Mesendoderm (in vitro differentiated cells): ENCODE measurements around the gene PRR36.

Source experiments
- DNase-seq: peaks from one replicate; pipeline ENCODE4 v3.0.0; 2013
- H2AK5ac ChIP-seq: 2 replicates; pipeline ENCODE4 v1.6.1; 2013; ENCODE audit warnings: low read length, inconsistent platforms
- H2BK120ac ChIP-seq: 2 replicates; pipeline ENCODE4 v1.6.1; 2013; ENCODE audit warnings: low read depth, mild to moderate bottlenecking, low read length, moderate library complexity, mixed read lengths
- H2BK15ac ChIP-seq: replicated peaks from 2 replicates; pipeline ENCODE4 v1.6.1; 2013; ENCODE audit warnings: low read depth, mild to moderate bottlenecking, moderate library complexity
- H2BK5ac ChIP-seq: 2 replicates; pipeline ENCODE4 v1.6.1; 2013; ENCODE audit warnings: low read length, inconsistent platforms
- H3K18ac ChIP-seq: 2 replicates; pipeline ENCODE4 v1.6.1; 2013; ENCODE audit warnings: mild to moderate bottlenecking, low read length, mixed read lengths
- H3K23ac ChIP-seq: one replicate; pipeline ENCODE4 v1.6.1; 2013; ENCODE audit warnings: low read length
- H3K27ac ChIP-seq: 2 replicates; pipeline ENCODE4 v1.5.1; 2013; ENCODE audit warnings: low read depth, mild to moderate bottlenecking, inconsistent platforms, low read length, moderate library complexity
- H3K27me3 ChIP-seq: 2 replicates; pipeline ENCODE4 v1.6.1; 2013; ENCODE audit warnings: low read length, control low read depth, mild to moderate bottlenecking, inconsistent platforms; ENCODE audit not compliant: insufficient read depth, poor library complexity
- H3K36me3 ChIP-seq: 2 replicates; pipeline ENCODE4 v1.6.1; 2013; ENCODE audit warnings: low read length, inconsistent platforms; ENCODE audit not compliant: control insufficient read depth, insufficient read depth
- H3K4ac ChIP-seq: one replicate; pipeline ENCODE4 v1.6.1; 2013; ENCODE audit warnings: low read depth, mild to moderate bottlenecking, low read length, moderate library complexity
- H3K4me1 ChIP-seq: 2 replicates; pipeline ENCODE4 v1.6.1; 2013; ENCODE audit warnings: low read depth, low read length, inconsistent platforms; ENCODE audit not compliant: control insufficient read depth
- H3K4me2 ChIP-seq: 2 replicates; pipeline ENCODE4 v1.6.1; 2013; ENCODE audit warnings: low read length
- H3K4me3 ChIP-seq: 2 replicates; pipeline ENCODE4 v1.5.1; 2013; ENCODE audit warnings: mild to moderate bottlenecking, low read length
- H3K56ac ChIP-seq: one replicate; pipeline ENCODE4 v1.6.1; 2013; ENCODE audit warnings: low read length
- H3K79me1 ChIP-seq: 2 replicates; pipeline ENCODE4 v1.6.1; 2013; ENCODE audit warnings: low read length, inconsistent platforms
- H3K79me2 ChIP-seq: 2 replicates; pipeline ENCODE4 v1.6.1; 2013; ENCODE audit warnings: mild to moderate bottlenecking, low read length; ENCODE audit not compliant: control insufficient read depth, insufficient read depth
- H3K9ac ChIP-seq: 2 replicates; pipeline ENCODE4 v1.6.1; 2013; ENCODE audit warnings: low read length, inconsistent platforms
- H4K5ac ChIP-seq: one replicate; pipeline ENCODE4 v1.6.1; 2013; ENCODE audit warnings: low read length
- H4K8ac ChIP-seq: one replicate; pipeline ENCODE4 v1.6.1; 2013; ENCODE audit warnings: low read depth, mild to moderate bottlenecking, control low read depth, low read length, moderate library complexity
- WGBS: extraction: QIAGEN DNeasy Blood & Tissue Kit; methylation state at CpG from one replicate; pipeline ENCODE4 v1.1.7; 2013; ENCODE audit warnings: low lambda C conversion rate, missing lambda C conversion rate; ENCODE audit not compliant: insufficient coverage; ENCODE audit errors: extremely low coverage; 5-methylcytosine and 5-hydroxymethylcytosine counted together

PRR36 gene

GRCh38 chr19:7914099-7914498, 39.9 kb upstream of the PRR36 start:
- Histone ChIP-seq H2AK5ac (no peak overlapping the region), H3K36me3 (peaks cover 3% of the 10 kb centered on the region), H3K4me2 (no peak overlapping the region), H3K4me1 (no peaks in the 10 kb centered on the region), H3K79me2 (no peaks in the 10 kb centered on the region), H3K18ac (no peak overlapping the region), H3K9ac (no peak overlapping the region), H4K5ac (no peak overlapping the region), H3K27me3 (peaks cover 19% of the 10 kb centered on the region), H3K79me1 (no peaks in the 10 kb centered on the region), H3K27ac (no peak overlapping the region), H2BK5ac (no peak overlapping the region), H4K8ac (no peak overlapping the region), H3K4me3 (no peak overlapping the region), H3K56ac (no peak overlapping the region), H2BK120ac (no peak overlapping the region), H3K23ac (no peak overlapping the region), H2BK15ac (no peak overlapping the region), H3K4ac (no peak overlapping the region)
- no peak for DNase-seq
- WGBS: no CpG with 5 or more reads among the region's 12 CpGs

DNA sequence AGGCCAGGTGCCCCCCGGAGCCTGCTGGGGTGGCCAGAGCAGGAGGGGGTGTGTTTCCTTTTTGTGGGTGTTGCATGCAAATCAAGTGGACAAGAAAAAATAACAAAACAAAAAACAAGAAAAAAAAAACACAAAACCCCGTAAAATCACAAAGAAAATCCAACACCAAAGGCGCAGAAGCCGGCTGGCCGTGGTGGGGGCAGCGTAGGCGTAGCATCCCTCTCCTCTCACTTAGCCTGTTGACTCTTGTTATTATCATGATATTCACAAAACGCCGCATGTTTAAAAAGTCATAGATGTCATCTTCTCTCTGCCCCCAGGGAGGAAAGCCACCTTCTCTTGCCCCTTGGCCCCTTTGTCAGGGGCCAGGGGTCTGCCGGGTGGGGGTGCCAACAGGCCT, 39.5 kb upstream of the PRR36 start:
- Histone ChIP-seq H2BK5ac (no peak overlapping the region), H3K4me2 (no peak overlapping the region), H3K79me2 (no peaks in the 10 kb centered on the region), H3K56ac (no peak overlapping the region), H4K5ac (no peak overlapping the region), H2AK5ac (no peak overlapping the region), H2BK15ac (no peak overlapping the region), H3K36me3 (peaks cover 3% of the 10 kb centered on the region), H3K23ac (no peak overlapping the region), H3K4ac (no peak overlapping the region), H3K9ac (no peak overlapping the region), H2BK120ac (no peak overlapping the region), H3K18ac (no peak overlapping the region), H3K27me3 (peaks cover 19% of the 10 kb centered on the region), H3K4me1 (no peaks in the 10 kb centered on the region), H4K8ac (no peak overlapping the region), H3K27ac (no peak overlapping the region), H3K4me3 (no peak overlapping the region), H3K79me1 (no peaks in the 10 kb centered on the region)
- DNase-seq: no peak
- no CpG with 5 or more reads among the region's 10 CpGs for WGBS

DNA sequence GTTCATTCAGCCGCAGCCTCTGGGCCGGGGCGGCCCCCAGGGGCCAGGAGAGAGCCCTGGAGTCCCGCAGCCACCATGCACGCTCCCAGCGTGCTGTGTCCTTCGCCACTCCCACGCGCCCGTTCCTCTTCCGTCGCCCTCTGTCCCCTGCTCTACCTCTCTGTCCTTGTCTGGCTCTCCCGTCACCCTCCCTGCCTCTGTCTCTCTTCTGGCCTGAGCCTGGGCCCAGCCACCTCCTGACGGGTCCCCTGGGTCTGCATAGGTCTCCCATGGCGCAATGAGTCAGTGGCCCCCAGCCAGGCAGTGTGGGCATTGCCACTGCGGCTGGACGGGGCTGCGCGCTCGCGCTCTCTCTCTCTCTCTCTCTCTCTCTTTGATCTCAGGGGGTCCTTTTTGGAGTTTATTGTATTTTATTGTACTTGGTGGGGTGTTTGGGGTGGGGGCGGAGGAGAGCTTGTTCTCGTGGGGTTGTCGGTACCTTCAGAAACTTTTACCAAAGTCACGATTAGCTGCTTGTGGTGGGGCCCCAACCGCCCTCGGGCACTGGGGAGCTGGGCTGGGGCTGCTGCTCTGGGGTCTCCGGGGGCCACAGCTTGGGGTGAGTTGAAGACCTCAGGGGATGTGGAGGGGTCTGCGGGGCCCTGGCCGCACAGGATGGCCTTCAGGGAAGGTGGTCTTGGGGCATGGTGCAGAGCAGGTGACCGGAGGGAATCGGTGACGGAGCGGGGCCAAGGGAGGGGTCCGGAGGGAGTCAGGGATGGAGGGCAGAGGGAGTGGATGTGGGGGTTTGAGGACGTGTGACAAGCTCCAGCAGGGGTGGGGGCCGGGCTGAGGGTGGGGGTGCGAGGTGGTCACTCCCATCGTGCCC, 38.7 kb upstream of the PRR36 start:
- H3K36me3 ChIP-seq: peaks cover 3% of the 10 kb centered on the region
- H2BK5ac ChIP-seq: no peak overlapping the region
- no peak overlapping the region for H3K23ac ChIP-seq
- no peak overlapping the region for H3K56ac ChIP-seq
- no peak for DNase-seq
- peaks cover 19% of the 10 kb centered on the region for H3K27me3 ChIP-seq
- H2BK120ac ChIP-seq: no peak overlapping the region
- H3K79me1 ChIP-seq: no peaks in the 10 kb centered on the region
- H3K27ac ChIP-seq: no peak overlapping the region
- no peak overlapping the region for H3K4ac ChIP-seq
- no peak overlapping the region for H4K5ac ChIP-seq
- H2BK15ac ChIP-seq: no peak overlapping the region
- no peaks in the 10 kb centered on the region for H3K4me1 ChIP-seq
- H3K9ac ChIP-seq: no peak overlapping the region
- H3K18ac ChIP-seq: no peak overlapping the region
- H4K8ac ChIP-seq: no peak overlapping the region
- no peak overlapping the region for H3K4me3 ChIP-seq
- no peak overlapping the region for H2AK5ac ChIP-seq
- H3K4me2 ChIP-seq: no peak overlapping the region
- no CpG with 5 or more reads among the region's 39 CpGs for WGBS
- no peaks in the 10 kb centered on the region for H3K79me2 ChIP-seq

- Histone ChIP-seq H3K79me1 (peaks cover 4% of the 10 kb centered on the region), H3K4ac (no peak overlapping the region), H3K36me3 (peaks cover 3% of the 10 kb centered on the region), H3K56ac (no peak overlapping the region), H2BK120ac (no peak overlapping the region), H2AK5ac (no peak overlapping the region), H2BK5ac (no peak overlapping the region), H2BK15ac (no peak overlapping the region), H3K4me3 (no peak overlapping the region), H3K18ac (no peak overlapping the region), H4K5ac (no peak overlapping the region), H3K27ac (no peak overlapping the region), H3K4me2 (no peak overlapping the region), H3K9ac (no peak overlapping the region), H3K4me1 (no peaks in the 10 kb centered on the region), H4K8ac (no peak overlapping the region), H3K27me3 (peaks cover 18% of the 10 kb centered on the region), H3K23ac (no peak overlapping the region), H3K79me2 (no peaks in the 10 kb centered on the region)
- DNase-seq: no peak
- WGBS: no CpG with 5 or more reads among the region's 31 CpGs
Measured at GRCh38 chr19:7912144-7912696, 38.0 kb upstream of the PRR36 start.

- Histone ChIP-seq H3K79me2 (no peaks in the 10 kb centered on the region), H3K18ac (no peak overlapping the region), H4K8ac (no peak overlapping the region), H3K27ac (no peak overlapping the region), H3K27me3 (peaks cover 12% of the 10 kb centered on the region), H2AK5ac (no peak overlapping the region), H3K4ac (no peak overlapping the region), H3K23ac (no peak overlapping the region), H2BK5ac (no peak overlapping the region), H2BK15ac (no peak overlapping the region), H4K5ac (no peak overlapping the region), H2BK120ac (no peak overlapping the region), H3K79me1 (peaks cover 4% of the 10 kb centered on the region), H3K9ac (no peak overlapping the region), H3K36me3 (peaks cover 3% of the 10 kb centered on the region), H3K4me3 (no peak overlapping the region), H3K56ac (no peak overlapping the region), H3K4me2 (no peak overlapping the region), H3K4me1 (no peaks in the 10 kb centered on the region)
- no peak for DNase-seq
- no CpG with 5 or more reads among the region's 18 CpGs for WGBS
Measured at GRCh38 chr19:7911508-7912143, 37.4 kb upstream of the PRR36 start.
